GM19240 (cell line): Measurements from ENCODE around the gene SLC25A25.
A peak's percentile ranks its signal among the peaks of the same experiment; 100 is the strongest.
"Not testable (repeated sequence)": the region's sequence is repeated elsewhere in the genome, so short reads cannot be mapped to it uniquely, and the experiment has no call there.

Experiments used
- DNase-seq: peaks from one replicate; pipeline ENCODE4 v3.0.0; 2011; ENCODE audit warnings: low spot score; ENCODE audit not compliant: insufficient read length

SLC25A25 gene

DNA sequence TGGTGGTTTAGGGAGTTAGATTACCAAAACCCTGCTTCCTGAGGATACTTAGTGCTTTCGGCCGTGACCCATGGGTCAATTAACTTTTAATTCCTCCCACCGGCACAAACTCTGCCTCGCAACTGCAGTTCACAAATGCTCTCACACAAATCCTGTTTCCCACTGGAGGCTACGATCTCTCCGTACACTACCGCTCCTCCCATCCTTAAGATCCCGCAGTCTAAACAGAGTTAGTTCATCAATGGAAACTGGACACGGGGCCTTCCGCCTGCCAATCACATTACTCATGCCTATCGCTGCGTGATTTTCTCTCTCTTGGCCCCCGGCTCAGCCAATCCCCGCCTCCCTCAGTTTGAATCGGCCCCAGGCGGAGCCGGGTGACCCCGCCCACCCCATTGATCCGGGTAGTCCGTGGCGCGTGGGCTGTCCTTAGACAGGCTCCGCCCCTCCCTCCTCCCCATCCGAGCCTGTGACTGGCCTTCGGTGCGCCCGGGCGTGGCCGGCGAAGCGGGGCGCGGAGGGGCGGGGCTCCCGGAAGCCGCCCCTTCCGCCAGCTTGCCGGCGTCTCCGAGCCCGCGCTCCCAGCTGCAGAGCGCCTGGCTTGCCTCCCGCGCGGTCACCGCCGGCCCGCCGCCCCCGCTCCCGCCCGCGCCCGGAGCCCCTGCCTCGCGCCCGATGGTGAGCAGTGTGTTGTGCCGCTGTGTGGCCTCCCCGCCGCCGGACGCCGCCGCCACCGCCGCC is at the start of gene SLC25A25:
Gene SLC25A25 (plus strand): TSS at position 588 of the 741 bp plus-strand sequence. CDS start 88 bp downstream, at position 676.
- DNase-seq = peak; percentile 90

DNA sequence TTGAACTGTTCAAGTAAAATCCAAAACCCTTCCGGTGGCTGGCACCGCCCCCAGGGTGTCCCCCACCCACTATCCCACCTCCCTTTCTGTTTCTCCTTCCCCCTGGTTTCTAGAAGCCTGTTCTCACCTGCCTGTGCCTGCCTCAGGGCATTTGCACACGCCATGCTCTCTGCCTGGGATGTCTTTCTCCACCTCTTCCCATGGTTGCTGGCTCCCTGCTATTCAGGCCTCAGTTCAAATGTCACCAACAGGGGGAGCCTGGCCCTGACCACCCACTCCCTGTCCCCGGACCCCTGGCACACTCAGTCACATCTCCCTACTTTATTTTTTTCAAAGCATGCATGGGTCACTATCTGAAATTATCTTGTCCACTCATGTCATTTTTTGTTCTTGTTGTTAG is 47.3 kb upstream of the SLC25A25 start:
- no peak for DNase-seq

GRCh38 chr9:128021098-128021497 is 46.9 kb upstream of the SLC25A25 start:
- no peak for DNase-seq

- no peak for DNase-seq
These were observed 45.1 kb upstream of the SLC25A25 start for GRCh38 chr9:128022886-128023285.

DNA sequence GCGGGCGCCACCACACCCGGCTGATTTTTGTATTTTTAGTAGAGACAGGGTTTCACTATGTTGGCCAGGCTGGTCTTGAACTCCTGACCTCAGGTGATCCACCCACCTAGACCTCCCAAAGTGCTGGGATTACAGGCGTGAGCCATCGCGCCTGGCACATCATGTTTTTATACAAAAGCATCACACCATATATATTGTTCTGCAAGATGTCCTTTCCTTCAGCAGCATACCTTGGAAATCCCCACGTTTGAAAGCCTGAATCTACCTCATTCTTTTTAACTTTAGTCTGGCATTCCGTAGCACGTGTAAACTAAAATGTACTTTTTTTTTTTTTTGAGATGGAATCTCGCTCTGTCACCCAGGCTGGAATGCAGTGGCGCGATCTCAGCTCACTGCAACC is 44.4 kb upstream of the SLC25A25 start:
- not testable (repeated sequence) for DNase-seq

GRCh38 chr9:128024761-128025308 is 43.2 kb upstream of the SLC25A25 start:
- no peak for DNase-seq

- no peak for DNase-seq
These were observed 42.3 kb upstream of the SLC25A25 start for GRCh38 chr9:128025736-128026135.

DNA sequence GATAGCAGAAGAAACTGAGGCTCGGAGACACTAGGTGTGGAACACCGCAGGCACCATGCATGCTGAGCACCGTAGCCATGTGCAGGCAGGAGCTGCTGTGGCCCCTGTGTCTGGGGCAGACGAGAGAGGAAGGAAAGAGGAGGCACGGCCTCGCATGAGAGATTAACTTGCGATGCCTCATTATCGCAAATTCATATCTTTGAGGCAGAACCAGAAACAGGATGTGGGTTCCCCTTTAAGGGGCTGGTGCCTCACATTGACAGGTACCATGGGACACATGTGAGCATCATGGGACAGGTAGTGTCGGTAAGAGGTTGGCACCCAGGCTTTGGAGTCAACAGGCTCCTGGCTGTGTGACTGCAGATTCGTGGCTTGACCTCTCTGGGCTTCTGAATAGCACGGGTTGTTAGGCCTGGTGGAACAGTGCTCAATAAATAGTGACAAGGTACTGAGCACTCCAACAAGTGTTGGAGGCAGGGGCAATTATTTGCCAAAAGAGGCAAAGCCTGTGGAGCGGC is 41.7 kb upstream of the SLC25A25 start:
- no peak for DNase-seq

GRCh38 chr9:128026773-128027541 is 41.1 kb upstream of the SLC25A25 start:
- DNase-seq = no peak

DNA sequence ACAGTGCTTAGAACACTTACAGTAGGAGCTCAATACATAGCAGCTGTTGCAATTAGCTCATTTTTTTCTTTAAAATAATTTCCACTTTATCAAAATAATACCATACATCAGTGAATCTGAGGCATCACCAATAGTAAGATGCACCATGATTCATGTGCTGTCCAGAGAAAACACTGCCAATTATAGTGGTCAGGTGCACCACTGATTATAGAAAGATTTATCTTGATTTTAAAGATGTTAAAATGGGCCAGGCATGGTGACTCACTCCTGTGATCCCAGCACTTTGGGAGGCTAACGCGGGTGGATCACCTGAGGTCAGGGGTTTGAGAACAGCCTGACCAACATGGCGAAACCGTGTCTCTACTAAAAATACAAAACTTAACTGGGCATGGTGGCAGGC is 40.3 kb upstream of the SLC25A25 start:
- DNase-seq = no peak

DNA sequence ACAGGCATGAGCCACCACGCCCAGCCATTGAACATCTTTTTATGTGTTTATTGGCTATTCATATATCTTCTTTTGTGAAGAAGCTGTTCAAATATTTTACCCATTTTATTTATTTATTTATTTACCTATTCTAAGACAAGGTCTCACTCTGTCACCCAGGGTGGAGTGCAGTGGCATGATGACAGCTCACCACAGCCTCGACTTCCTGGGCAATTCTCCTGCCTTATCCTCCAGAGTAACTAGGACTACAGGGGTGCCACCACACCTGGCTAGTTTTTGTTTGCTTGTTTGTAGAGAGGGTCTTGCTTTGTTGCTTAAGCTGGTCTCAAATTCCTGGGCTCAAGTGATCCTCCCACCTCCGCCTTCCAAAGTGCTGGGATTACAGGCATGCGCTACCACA is 34.4 kb upstream of the SLC25A25 start:
- no peak for DNase-seq

DNA sequence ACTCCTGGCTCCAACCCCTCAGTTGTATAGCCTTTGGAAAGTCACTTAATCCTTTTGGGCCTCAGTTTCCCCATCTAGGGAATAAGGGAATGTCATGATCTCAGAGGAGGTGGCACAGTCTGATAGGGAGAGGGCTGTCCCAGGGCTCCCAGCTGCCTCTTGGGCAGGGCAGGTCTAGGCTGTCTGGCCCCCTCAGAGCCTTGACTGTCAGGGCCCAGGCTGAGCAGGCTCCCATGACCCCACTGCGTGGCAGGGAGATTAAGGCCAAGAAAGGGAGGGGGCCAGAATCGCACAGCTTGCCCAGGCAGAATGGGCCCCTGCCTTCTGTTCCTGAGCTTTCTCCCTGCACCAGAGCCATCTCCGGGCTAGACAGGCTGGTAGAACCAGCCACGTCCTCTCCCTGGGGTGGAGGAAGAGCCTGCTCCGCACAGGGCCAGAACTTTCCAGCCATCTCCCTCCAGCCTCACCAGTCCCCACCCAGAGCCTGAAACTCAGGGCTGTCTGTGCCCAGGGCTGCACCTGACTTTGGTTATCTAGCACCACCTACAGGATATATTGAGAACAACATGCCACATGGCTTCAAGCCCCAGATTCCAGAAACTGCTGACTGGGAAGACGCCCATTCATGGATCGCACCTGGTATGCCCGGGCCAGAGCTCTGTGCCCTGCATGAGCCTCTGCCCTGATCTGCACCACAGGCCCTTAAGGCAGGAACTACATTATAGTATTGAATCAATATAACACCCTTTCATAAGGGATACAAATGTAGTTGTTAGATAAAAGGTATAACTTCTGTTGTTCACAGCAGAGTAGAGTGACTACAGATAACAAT is 33.0 kb upstream of the SLC25A25 start:
- DNase-seq = peak; percentile 52

- not testable (repeated sequence) for DNase-seq
These were observed 31.5 kb upstream of the SLC25A25 start for GRCh38 chr9:128036522-128036921.

GRCh38 chr9:128040783-128041182 is 27.2 kb upstream of the SLC25A25 start:
- not testable (repeated sequence) for DNase-seq

DNA sequence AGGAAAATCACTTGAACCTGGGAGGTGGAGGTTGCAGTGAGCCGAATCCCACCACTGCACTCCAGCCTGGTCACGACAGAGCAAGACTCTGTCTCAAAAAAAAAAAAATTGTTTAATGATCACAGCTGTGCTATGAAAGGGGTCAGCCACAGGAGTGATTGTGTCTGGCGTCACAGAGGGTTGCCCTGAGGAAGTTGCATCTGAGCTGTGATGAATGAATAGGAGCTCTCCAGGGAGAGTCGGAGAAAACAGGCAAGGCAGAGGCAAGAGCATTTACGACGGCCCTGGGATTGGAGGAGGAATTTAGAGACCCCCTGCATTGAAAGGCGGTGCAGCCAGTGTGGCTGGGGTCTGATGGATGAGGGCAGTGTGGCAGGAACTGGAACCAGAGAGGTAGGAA is 26.0 kb upstream of the SLC25A25 start:
- DNase-seq = no peak

DNA sequence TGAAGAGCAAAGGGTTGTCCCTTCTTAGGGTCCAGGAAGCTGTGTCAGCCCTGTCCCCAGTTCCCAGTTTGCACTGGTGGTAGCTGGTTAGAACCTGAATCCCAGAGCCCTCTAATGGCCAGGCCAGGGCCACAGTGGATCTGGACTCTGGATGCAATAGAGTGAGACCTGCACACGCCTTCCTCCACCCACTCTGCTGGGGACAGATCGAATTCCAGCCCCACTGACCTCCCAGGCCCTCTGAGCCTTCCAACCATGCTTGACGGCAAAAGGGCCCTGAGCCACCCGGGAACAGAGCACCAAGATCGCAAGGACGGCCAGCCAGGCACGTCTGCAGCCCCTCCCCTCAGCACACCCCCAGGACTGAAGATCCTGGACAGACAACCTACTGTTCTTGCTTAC is 24.6 kb upstream of the SLC25A25 start:
- no peak for DNase-seq

GRCh38 chr9:128045409-128045808 is 22.6 kb upstream of the SLC25A25 start:
- not testable (repeated sequence) for DNase-seq

- DNase-seq = no peak
These were observed 22.2 kb upstream of the SLC25A25 start for GRCh38 chr9:128045831-128046230.

- no peak for DNase-seq
These were observed 20.8 kb upstream of the SLC25A25 start for GRCh38 chr9:128047231-128047630.

DNA sequence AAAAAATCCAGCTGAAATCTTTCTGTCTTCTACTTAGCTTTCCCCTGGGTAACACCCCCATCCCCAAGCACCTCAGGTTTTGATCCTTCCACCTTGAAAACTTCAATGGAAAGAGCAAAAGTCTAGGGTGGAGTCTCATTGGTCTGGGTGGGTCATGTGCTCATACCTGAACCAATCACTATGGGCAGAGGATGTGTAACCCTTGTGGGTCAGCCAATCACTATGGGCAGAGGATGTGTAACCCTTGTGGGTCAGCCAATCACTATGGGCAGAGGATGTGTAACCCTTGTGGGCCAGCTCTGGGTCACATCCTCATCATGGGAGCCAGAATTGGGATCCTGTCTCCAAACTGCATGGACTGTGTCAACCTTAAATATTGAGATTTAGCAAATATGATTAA is 19.4 kb upstream of the SLC25A25 start:
- DNase-seq = no peak

GRCh38 chr9:128049843-128050242 is 18.2 kb upstream of the SLC25A25 start:
- DNase-seq = no peak
